22Rv1 (cell line): ENCODE data around the gene TERB2.
"Not testable (repeated sequence)": the region's sequence is repeated elsewhere in the genome, so short reads cannot be mapped to it uniquely, and the experiment has no call there.

Experiments
- CTCF ChIP-seq: fragments of 450-650 bp; IDR thresholded peaks from 2 replicates; pipeline ENCODE4 v1.5.1; 2017; ENCODE audit warnings: mild to moderate bottlenecking
- ZFX ChIP-seq: fragments of 450-650 bp; IDR thresholded peaks from 2 replicates; pipeline ENCODE4 v1.6.1; 2017; ENCODE audit warnings: antibody characterized with exemption, borderline replicate concordance

GRCh38 chr15:44987711-44988110 is 31.2 kb downstream of the TERB2 start:
- TF ChIP-seq ZFX, CTCF: not testable (repeated sequence)
